H4 (cell line): ENCODE measurements around the gene OPA3. TPM values are rescaled to one million over a fixed set of nuclear protein-coding genes. Genes with fewer than 3 reads are reported as not detected.

Experiments used
- DNase-seq: peaks from one replicate; pipeline ENCODE4 v3.0.0-alpha.2; 2015; ENCODE audit warnings: low spot score
- total RNA-seq: library from RNA; depleted of rRNA; stranded (reverse); fragments of >200 nt; shearing (Covaris generic); gene quantifications from 2 replicates; pipeline ENCODE4 v1.2.3, GENCODE V29; 2014

The OPA3 gene
- total RNA-seq, 1 experiment from 2014 or later, result 4.8 TPM

- no peak for DNase-seq
Measured at GRCh38 chr19:45567609-45568008, 17.0 kb downstream of the OPA3 start.

GRCh38 chr19:45564131-45564780 is 20.3 kb downstream of the OPA3 start:
- no peak for DNase-seq

- no peak for DNase-seq
Measured at GRCh38 chr19:45560686-45561085, 23.9 kb downstream of the OPA3 start.

- no peak for DNase-seq
Measured at GRCh38 chr19:45560038-45560437, 24.6 kb downstream of the OPA3 start.

GRCh38 chr19:45558399-45558878 is 26.2 kb downstream of the OPA3 start:
- no peak for DNase-seq

GRCh38 chr19:45556835-45557234 is 27.8 kb downstream of the OPA3 start:
- no peak for DNase-seq

GRCh38 chr19:45554481-45554880 is 30.1 kb downstream of the OPA3 start:
- DNase-seq, result no peak

GRCh38 chr19:45553464-45553863 is 31.1 kb downstream of the OPA3 start:
- no peak for DNase-seq

- DNase-seq, result peak; percentile 27
Measured at GRCh38 chr19:45547965-45548609, 36.5 kb downstream of the OPA3 start.

- DNase-seq, result no peak
Measured at GRCh38 chr19:45547211-45547770, 37.3 kb downstream of the OPA3 start.

- DNase-seq, result no peak
Measured at GRCh38 chr19:45542234-45542668, 42.4 kb downstream of the OPA3 start.

GRCh38 chr19:45539459-45539858 is 45.1 kb downstream of the OPA3 start:
- DNase-seq, result no peak

GRCh38 chr19:45531349-45531748 is 53.3 kb downstream of the OPA3 start:
- no peak for DNase-seq

GRCh38 chr19:45529420-45529785 is 55.2 kb downstream of the OPA3 start:
- DNase-seq, result no peak

GRCh38 chr19:45528744-45529419 is 55.7 kb downstream of the OPA3 start:
- DNase-seq, result no peak

GRCh38 chr19:45528149-45528743 is 56.4 kb downstream of the OPA3 start:
- no peak for DNase-seq

GRCh38 chr19:45527731-45528130 is 56.9 kb downstream of the OPA3 start:
- DNase-seq, result no peak

GRCh38 chr19:45526971-45527370 is 57.6 kb downstream of the OPA3 start:
- DNase-seq, result no peak

GRCh38 chr19:45526143-45526542 is 58.5 kb downstream of the OPA3 start:
- DNase-seq, result peak; percentile 30

- no peak for DNase-seq
Measured at GRCh38 chr19:45524575-45525129, 60.0 kb downstream of the OPA3 start.

- DNase-seq, result peak; percentile 71
Measured at GRCh38 chr19:45523642-45524256, 60.9 kb downstream of the OPA3 start.
